HG03103 (cell line): ENCODE results near the gene IL17C.

Experiments
- ATAC-seq: cut with Tn5 transposase; IDR thresholded peaks from one replicate; pipeline ENCODE4 v1.9.1; 2021; ENCODE audit warnings: low read depth; ENCODE audit not compliant: unreplicated experiment

The IL17C gene

DNA sequence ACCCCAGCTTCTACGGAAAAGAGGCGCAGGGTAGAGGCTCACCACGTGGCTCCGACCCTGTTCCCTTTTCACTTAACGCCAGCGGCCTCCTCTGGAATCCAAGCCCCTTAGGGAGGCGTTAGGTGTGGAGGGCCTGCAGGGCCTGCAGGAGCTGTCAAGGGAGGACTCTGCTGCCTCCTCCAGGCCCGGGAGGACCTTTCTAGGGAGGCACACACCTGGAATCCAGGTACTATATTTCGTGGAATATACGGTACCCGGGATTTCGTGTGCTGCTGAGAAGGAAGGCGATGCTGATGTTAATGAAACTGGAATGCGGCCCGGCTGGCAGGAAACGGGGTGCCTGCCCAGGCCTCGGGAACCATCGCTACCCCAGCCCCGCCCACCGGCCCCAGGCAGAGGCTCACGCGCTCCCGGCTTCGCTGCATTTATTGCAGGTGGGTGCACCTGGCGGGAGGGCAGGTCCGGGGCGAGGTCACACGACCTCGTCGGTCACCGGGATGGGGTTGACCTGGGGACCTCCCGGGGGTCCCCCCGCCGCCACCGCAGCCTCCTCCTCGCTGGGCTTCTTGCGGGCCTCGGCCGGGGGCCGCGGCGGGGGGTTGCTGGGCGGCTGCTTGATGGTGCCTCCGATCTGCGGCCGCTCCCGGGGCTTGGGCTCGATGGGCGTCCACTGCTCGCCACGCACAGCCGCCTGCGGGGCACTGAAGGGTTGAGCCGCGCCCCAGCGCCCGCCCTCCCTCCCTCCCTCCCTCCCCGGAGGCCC is 4.7 kb downstream of the IL17C start:
- no peak for ATAC-seq

DNA sequence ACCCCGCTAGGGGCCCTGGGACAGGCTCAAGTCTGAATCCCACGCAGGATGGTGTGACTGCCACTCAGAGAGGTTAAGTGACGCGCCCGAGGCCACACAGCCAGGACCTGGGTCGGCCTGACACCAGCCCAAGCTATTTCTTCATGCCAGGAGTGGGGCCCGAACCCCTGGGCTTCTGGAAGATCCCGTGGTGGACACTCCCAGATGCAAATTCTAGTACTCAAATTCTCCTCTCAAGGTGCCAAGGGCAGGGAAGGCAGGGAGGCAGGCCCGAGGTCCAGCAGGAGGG is 5.2 kb downstream of the IL17C start:
- no peak for ATAC-seq

DNA sequence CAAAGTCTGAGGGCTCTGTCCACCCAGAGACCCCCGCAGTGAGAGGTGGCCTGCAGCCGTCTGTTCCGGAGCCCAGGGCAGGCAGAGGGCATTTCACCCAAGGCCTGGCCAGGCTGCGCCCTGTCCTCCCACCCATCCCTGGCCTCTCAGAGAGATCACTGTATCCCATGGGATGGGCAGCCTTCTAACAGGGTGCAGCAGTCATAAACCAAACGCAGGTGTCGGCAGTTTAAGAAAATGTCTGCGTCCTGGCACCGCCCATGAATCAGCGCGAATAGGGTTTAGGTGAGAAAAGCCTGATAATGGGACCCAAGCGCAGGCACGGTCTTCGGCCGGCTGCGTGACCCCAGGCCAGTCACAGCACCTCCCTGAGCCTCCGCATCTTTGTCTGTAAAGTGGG is 7.1 kb downstream of the IL17C start:
- ATAC-seq: no peak

DNA sequence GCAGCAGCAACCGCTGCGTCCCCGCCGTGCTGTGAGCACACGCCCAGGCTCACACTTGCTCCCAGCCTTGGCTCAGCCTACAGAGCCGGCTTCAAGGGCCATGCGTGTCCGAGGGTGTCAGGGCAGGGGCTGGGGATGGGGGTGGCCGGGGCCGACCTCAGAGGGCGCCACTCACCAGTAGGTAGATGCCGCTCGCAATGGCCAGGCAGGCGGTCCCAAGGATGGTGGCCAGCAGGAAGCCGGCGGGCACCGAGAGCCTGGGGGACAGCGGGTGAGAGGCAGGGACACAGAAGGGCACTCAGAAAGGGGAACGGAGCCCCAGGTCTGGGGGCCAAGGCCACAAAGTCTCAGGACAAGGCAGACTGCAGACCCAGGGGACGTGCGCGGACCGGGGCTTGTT is 7.6 kb downstream of the IL17C start:
- ATAC-seq: no peak

DNA sequence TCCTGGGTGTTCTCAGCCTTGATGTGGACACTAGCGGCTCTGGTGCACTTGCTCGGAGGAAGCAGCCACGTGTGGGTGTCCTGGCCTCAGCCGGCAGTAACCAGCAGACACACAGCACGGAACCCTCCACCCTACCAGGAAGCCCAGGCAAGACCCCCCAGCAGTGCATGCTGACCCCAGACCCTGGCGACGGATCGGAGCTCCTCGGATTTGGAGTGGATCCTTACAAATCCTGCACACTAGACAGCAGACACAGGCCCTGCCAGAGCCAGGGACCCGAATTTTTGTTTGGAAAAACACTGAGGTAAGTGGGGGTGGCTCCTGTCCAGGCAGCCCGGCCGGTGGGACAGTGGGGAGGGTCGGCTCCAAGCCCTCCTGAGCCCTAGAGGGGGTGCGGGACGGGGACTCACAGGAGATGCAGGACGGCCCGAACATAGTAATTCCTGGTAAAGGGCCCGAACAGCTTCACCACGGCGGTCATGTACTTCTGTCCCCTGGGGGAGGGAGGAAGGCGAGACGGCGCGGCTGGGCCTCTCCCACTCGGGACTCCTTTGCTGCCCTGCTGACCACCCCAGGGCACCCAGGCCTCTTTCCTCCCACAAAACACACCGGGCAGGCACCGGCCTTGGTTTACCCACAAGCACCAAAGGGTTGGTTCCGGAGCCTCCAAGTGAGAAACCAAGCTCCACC is 8.1 kb downstream of the IL17C start:
- no peak for ATAC-seq

DNA sequence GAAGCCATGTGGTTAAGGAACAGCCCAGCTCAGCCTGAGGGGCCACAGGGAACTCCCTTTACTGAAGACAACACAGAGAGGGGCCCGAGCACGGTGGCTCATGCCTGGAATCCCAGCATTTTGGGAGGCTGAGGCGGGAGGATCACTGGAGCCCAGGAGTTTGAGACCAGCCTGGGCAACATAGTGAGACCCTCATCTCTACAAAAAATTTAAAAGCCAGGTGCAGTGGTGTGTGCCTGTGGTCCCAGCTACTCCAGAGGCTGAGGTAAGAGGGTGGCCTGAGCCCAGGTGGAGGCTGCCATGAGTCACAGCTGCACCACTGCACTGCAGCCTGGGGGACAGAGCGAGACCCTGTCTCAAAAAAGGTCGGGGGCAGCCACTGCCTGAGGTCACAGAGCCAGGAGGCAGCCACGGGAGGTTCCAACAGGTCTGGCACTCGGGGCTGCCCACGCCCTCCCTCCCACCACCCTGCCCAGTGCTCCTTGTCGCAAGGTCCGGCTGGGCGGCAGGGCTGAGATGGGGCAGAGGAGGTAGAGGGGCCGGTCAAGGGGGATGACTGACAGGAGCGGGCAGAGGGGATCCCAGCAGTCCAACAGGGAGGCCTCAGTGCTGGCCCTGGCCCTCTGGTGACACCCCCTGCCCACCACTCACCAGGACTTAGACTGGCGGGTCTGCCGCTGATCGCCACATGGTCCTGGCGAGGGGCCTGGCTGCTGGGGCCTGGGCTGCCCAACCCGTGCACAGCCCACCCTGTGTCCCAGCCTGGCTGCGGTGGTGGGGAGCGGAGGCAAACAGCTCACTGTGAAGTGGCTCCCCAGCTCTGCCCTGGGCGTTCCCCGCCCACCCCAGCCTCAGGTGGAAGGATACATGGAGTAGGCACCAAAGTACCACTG is 9.1 kb downstream of the IL17C start:
- ATAC-seq: no peak

DNA sequence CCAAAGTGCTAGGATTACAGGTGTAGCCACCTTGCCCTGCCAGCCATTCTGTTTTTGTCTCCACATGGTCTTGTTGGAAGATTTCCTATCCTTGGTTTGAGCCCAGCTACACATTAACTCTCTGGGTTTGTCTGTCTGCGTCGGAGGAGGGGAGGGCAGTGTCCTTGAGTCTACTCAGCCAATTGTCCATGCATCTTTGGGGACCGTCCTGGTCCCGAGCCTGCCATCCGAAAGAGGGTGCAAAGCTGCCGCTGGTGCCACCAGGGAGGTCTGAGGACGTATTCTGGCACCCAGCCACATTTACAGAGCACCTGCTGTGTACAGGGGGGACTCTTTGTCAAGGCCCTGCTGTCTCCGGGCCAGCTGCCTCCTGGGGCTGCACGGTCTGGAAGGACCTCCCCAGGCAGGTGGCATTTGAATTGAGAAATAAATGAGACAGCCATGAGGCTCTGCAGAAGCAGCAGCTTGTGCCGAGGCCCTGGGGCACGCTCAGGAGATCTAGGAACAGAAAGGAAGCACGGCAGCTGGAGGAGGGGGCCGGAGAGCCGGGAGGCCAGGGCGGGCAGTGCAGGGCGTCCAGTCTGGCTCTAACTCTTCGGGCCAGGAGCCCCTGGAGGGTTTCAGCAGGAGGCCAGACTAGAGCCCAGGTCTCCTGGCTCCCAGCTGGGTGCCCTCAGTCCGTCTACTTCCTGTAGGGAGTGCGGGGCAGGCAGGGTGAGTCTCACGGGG is 11.0 kb downstream of the IL17C start:
- ATAC-seq: no peak

DNA sequence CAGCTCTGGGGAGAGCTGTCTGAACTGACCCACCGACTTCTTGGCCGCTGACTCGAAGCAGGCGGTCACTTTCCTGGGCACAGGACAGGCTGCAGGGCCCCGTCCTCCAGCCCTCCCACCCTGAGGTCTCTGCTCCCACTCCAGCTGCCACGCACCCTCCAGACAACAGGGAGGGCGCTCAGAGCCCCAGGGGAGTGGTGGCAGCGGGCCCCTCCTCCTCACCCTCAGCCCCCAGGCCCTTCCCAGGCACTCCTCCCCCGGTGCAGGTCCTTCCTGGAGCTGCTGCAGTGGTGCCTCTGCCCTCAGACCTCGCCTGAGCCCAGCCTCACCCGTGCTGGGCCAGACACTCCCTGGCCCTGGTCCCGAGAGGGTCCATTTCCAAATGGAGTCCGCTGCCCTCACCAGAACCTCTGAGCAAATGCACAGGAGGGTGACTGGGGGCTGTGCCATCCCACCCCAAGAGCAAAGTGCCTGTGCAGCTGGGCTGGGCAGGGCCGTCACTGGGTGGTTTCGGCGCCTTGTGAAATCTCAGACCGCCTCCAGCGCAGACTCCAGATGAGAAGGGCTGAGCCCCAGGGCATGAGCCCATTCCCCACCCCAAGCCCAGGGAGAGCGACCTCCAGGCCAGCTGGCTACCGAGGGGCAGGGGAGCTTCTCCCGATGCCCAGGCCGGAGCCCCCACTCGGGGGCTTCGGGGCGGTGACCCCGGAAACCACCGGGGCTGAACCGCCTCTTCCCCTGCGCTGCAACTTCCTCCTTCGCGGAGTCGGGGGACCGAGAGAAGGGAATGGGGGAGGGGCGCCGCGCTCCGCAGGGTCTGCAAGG is 11.8 kb downstream of the IL17C start:
- peak; percentile 2 for ATAC-seq

DNA sequence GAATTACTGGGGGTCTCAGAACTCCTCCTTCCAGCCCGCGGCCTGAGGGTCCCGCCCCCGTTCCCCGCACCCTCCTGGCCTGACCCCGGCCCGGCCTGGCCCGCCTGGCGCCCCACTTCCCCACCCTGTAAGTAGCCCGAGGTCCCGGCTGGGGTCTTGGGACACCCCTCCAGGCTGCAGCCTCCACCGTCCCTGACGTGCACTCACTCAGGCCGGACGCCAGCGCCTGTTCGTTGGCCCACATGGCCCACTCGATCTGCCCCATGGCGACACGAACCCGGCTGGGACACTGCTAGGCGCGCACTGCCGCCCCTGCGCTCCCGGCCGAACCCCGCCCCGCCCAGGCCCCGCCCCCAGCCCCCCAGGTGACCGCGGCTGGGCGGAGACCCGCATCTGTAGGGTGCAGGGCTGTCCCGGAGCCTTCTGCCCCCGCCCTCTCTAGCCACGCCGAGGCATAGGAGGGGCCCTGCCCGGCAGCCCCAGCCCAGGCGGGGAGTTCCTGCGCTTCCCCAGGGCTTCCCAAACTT is 12.4 kb downstream of the IL17C start, which contains the start of gene CYBA:
Gene CYBA (minus strand): TSS at position 305 of the 527 bp plus-strand sequence. CDS start 40 bp downstream, at position 265.
- peak; percentile 67 for ATAC-seq

DNA sequence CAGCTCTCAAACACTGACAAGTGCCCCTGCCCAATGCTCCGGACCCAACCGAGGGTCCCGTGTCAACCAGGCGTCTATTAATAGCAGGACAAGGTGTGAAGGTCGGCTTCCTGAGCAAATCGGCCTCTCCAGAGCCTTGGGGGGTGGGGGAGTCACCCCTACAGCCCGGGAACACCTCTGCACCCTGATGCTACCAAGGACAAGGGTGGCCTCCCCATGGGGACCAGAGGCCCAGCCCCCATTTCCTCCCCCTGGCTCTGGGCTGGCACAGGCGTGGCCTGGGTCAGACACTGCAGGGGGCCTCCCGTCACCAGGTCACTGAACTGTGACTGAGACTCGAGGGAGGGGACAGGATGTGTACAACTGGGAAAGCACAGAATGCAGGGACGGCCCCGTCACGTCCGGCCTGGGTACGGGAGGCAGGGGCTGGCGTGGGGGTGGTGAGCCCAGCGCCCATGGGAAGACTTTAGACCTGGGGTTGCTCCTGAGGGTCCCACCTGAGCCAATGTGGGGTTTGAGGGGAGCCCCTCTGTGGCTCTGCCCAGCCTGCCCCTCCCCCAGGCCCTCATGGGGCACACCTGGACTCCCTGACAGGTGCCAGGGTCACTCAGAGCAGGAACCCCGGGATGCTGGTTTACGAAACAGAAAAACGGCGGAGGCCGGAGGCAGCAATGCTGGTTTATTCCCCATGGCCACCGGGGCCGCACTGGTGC is 13.1 kb downstream of the IL17C start:
- peak; percentile 65 for ATAC-seq

DNA sequence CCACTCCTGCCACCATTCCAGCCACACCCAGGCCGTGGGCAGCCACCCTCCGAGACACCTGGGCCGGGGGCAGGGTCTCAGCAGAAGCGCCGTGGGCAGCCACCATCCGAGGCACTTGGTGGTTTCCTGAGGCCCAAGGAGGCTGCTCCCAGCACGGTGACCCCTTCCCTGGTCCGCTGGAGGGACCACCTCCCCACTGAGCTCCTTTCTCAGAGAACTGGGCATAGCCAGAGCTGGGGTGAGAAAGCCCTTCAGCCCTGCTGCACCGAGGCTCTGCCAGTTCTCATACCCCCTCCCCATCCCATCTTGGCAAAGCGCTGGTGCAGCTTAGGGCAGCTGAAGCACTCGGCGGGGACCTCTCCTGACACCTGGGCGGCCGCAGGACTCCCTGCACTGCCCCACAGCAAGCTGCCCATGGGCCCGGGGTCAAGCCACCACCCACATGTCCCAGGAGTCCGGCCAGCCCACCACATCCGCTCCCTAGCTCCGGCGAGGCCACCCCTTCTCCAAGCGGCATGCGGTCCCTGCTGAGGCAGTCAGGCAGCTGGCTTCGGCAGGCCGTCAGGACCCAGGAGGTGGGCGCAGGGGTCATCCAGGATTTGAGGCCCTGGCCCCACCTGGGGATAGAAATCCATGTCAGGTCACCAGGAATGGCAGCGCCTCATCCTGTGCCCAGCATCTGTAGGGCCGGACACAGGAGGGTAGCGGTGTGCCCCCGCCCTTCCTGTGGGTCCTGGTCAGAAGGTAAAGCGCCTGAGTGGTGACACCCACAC is 13.8 kb downstream of the IL17C start:
- ATAC-seq: no peak

DNA sequence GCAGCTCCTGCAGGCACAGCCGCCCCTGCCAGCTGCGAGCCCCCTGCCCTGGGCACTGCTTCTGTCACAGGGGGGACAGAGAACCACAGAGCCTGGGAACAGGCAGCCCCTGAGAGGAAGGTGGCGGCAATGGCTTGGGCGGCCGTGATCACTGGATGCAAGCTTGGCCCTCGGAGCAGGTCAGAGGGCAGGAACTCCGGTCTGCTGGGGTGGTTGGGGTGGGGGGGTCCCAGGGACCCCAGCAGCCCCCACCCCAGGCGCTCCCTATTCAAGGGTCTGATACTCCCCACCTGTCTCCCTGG is 14.3 kb downstream of the IL17C start:
- ATAC-seq: no peak

DNA sequence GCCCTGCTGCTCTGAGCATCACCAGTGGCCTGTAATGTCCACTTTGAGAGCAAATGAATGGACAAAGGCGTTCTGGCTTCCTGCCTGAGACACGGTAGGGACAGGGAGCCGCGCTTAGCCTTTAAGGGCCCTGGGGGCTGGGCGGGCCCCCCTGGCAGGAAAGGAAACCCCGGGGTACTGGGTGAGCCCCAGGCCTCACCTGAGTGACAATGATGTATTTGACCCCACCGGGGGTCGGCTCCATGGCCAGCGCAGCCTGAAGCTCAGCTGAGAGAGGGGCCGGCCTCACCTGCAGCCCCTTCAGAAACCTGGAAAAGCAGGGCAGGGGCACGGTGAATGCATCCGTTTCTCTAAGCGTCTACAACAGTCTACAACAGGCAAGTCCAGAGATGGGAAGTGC is 14.7 kb downstream of the IL17C start:
- ATAC-seq: no peak

DNA sequence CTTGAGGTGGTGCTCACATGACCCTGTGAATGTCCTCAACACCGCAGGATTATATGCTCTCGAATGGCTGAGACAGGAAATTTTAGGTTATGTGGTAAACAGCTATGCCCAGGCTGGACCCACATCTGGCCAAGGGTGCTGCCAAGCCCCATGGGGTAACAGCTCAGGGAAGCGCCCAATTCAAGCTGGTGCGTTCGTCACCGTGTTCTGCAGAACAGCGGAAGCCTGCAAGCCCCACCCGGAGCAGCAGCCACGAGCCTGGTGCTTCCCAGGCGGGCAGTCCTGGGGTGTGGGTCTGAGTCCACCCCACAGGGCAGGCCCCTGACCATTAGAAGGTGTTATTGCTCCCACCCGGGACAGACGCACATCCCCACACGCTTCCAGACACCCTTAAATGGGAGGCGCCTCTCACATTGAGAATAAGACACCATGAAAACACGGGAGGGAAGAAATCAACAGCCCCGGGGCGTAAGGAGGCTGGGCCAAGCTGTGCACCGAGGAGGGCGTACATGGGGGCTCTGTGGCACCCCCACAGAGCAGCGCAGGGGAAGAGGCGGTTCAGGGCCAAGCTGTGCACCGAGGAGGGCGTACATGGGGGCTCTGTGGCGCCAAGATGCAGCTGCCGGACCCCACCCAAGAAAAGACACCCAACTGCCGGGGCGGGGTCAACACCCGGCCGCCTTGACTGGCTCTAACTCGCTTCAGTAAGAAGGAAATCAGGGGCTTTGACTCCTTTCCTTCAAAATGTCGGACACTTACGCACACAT is 15.4 kb downstream of the IL17C start:
- ATAC-seq: no peak

DNA sequence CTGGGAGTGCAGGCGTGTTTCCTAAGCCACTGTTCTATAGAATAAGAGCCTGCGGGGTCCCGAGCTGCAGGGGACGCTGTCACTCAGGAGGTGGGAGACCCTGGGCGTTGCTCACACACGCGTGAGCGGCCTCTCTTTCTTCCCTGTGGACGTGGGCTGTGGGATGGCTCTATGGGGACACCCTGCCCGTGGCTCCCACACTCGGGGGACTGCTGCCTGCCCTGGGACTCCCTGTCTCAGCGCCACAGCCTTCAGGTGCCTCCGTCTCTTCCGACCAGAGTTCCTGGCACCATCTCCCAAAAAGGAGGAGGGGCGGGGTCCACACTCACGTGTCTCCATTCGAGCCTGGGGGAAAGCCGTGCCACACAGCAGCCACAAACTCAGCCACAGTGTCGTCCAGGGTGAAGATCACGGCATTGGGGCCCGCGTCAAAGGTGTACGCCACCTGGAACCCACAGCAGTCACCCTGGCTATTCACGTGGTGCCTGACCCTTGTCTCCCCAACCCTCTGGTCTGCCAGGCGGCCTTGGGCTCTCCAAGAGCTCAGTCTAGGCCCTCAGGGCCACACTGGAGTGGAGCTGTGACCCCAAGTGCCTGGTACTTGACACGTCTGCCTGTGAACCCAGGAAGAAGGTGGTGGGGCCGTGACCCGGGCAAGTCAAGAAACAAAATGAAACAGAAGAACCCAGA is 16.1 kb downstream of the IL17C start:
- no peak for ATAC-seq

DNA sequence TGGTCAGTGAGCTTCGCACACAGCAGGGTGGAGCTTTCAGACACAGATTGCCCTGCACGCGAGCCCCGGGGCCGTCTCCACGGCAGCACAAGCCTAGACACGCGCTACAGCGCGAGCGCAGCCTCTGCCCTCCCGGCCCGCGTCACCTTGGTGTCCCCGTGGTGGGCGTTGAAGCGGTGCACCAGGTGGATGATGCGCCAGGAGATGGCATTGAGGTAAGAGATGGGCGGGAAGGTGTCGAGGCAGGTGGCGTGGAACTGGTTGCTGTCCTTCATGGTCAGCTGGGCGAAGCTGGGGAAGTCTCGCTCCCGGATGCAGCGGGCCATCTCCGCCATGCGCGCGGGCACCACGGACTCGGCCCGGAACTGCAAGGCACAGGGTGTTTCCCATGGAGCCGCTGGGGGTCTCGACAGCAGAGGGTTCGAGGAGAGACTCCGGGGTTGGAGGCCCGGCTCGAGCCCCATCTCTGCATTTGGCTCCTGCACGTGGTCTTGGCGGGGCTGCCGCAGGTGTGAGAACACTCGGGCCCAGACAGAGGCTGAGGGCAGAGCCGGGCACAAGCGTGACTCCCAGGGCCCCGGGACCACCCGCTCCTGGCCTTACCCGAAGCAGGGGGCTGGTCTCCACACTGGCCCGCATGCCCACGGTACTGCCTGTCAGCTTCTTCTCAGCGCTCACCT is 16.8 kb downstream of the IL17C start:
- no peak for ATAC-seq
